Glomerular endothelial cell (primary cell): ENCODE measurements around the gene INPP5A. TPM values are rescaled to one million over a fixed set of nuclear protein-coding genes. Genes with fewer than 3 reads are reported as not detected.

Experiments used
- DNase-seq: peaks from one replicate; pipeline ENCODE4 v3.0.0-alpha.2; 2011; ENCODE audit warnings: low read depth, low spot score; ENCODE audit errors: extremely low read depth
- total RNA-seq: library from RNA; depleted of rRNA; stranded (reverse); fragments of >200 nt; gene quantifications from 2 replicates; pipeline ENCODE4 v1.2.3, GENCODE V29; 2015

The INPP5A gene
- total RNA-seq, 1 donor from 2014 or later: 43.9 TPM

GRCh38 chr10:132639470-132639869 is 101.9 kb downstream of the INPP5A start:
- no peak for DNase-seq

GRCh38 chr10:132640326-132641125 is 102.9 kb downstream of the INPP5A start:
- DNase-seq: no peak

- DNase-seq: no peak
These were observed 103.8 kb downstream of the INPP5A start for GRCh38 chr10:132641401-132641800.

GRCh38 chr10:132641966-132642731 is 104.6 kb downstream of the INPP5A start:
- no peak for DNase-seq

- no peak for DNase-seq
These were observed 105.1 kb downstream of the INPP5A start for GRCh38 chr10:132642732-132643008.

- DNase-seq: no peak
These were observed 106.3 kb downstream of the INPP5A start for GRCh38 chr10:132643709-132644526.

GRCh38 chr10:132644527-132645246 is 107.1 kb downstream of the INPP5A start:
- DNase-seq: no peak

- no peak for DNase-seq
These were observed 107.6 kb downstream of the INPP5A start for GRCh38 chr10:132645247-132645530.

GRCh38 chr10:132645630-132646442 is 108.2 kb downstream of the INPP5A start:
- no peak for DNase-seq

- no peak for DNase-seq
These were observed 109.0 kb downstream of the INPP5A start for GRCh38 chr10:132646443-132647097.

- no peak for DNase-seq
These were observed 109.8 kb downstream of the INPP5A start for GRCh38 chr10:132647424-132647823.

GRCh38 chr10:132648072-132648850 is 110.7 kb downstream of the INPP5A start:
- no peak for DNase-seq

GRCh38 chr10:132648851-132649528 is 111.4 kb downstream of the INPP5A start:
- DNase-seq: no peak

- no peak for DNase-seq
These were observed 112.2 kb downstream of the INPP5A start for GRCh38 chr10:132649651-132650360.

- no peak for DNase-seq
These were observed 113.1 kb downstream of the INPP5A start for GRCh38 chr10:132650611-132651250.

GRCh38 chr10:132651511-132652029 is 114.0 kb downstream of the INPP5A start:
- DNase-seq: no peak

GRCh38 chr10:132652446-132652845 is 114.9 kb downstream of the INPP5A start:
- DNase-seq: no peak
